CD4-positive, alpha-beta memory T cell (primary cell): ENCODE results near the gene ARHGDIB. TPM values are rescaled to one million over a fixed set of nuclear protein-coding genes. Genes with fewer than 3 reads are reported as not detected.

ENCODE experiments used
- CTCF ChIA-PET: fragments of 350-600 bp; sonication (Branson Sonifier 250); formaldehyde crosslinking; loops from one replicate; lab custom pipeline; 2021; ENCODE audit warnings: inconsistent platforms; ENCODE audit not compliant: partially characterized antibody; lab: Charles Lee
- POLR2A ChIA-PET: fragments of 350-600 bp; sonication (Branson Sonifier 250); formaldehyde crosslinking; loops from one replicate; lab custom pipeline; 2021; ENCODE audit not compliant: partially characterized antibody; lab: Charles Lee
- DNase-seq, 5 donors: peaks; one replicate each; pipeline versions ENCODE4 v3.0.0 to v3.0.0-alpha.2; 2020 to 2022; ENCODE audit warnings: mixed read lengths in 1 of 5
- H3K27ac ChIP-seq: one replicate; pipeline ENCODE4 v1.7.0; 2013; ENCODE audit warnings: low read depth, low read length
- H3K27me3 ChIP-seq: 2 replicates; pipeline ENCODE4 v1.7.0; 2013; ENCODE audit warnings: mild to moderate bottlenecking, low read length, moderate library complexity; ENCODE audit not compliant: insufficient read depth
- H3K36me3 ChIP-seq: 2 replicates; pipeline ENCODE4 v1.7.0; 2013; ENCODE audit warnings: mild to moderate bottlenecking, low read length, moderate library complexity; ENCODE audit not compliant: insufficient read depth
- H3K4me1 ChIP-seq: 2 replicates; pipeline ENCODE4 v1.7.0; 2013; ENCODE audit warnings: mild to moderate bottlenecking, low read length, moderate library complexity; ENCODE audit not compliant: insufficient read depth
- H3K4me3 ChIP-seq, 2 donors: one replicate each; pipeline ENCODE4 v1.7.0; 2013; ENCODE audit warnings: low read length in 2 of 2, mild to moderate bottlenecking in 1 of 2
- H3K9me3 ChIP-seq, 2 donors: one replicate each; pipeline ENCODE4 v1.7.0; 2013; ENCODE audit warnings: low read length in 2 of 2, control low read depth in 1 of 2; ENCODE audit not compliant: control insufficient read depth in 1 of 2
- H3K27ac Mint-ChIP-seq, 7 donors: one replicate each; pipeline ENCODE4 v1.8.0; 2020 to 2021; ENCODE audit warnings: mixed read lengths in 7 of 7, mild to moderate bottlenecking in 6 of 7, inconsistent platforms in 3 of 7, moderate library complexity in 3 of 7
- H3K27me3 Mint-ChIP-seq, 2 donors: one replicate each; pipeline ENCODE4 v1.8.0; 2020 to 2021; ENCODE audit warnings: mixed read lengths in 2 of 2
- H3K36me3 Mint-ChIP-seq, 2 donors: one replicate each; pipeline ENCODE4 v1.8.0; 2020 to 2021; ENCODE audit warnings: mixed read lengths in 2 of 2, inconsistent platforms in 1 of 2, mild to moderate bottlenecking in 1 of 2
- H3K4me1 Mint-ChIP-seq, 4 donors: one replicate each; pipeline ENCODE4 v1.8.0; 2020 to 2021; ENCODE audit warnings: mixed read lengths in 4 of 4, mild to moderate bottlenecking in 1 of 4
- H3K4me3 Mint-ChIP-seq, 8 donors: one replicate each; pipeline ENCODE4 v1.8.0; 2020 to 2021; ENCODE audit warnings: mixed read lengths in 8 of 8, mild to moderate bottlenecking in 7 of 8, moderate library complexity in 6 of 8, inconsistent platforms in 3 of 8
- H3K9me3 Mint-ChIP-seq, 8 donors: one replicate each; pipeline ENCODE4 v1.8.0; 2020 to 2021; ENCODE audit warnings: mixed read lengths in 8 of 8, mild to moderate bottlenecking in 5 of 8, inconsistent platforms in 3 of 8, moderate library complexity in 1 of 8
- intact Hi-C: fragments of 100-400 bp; cut with micrococcal nuclease; formaldehyde crosslinking; loops from one replicate; pipeline ENCODE4 v1.15.1; 2023
- polyA plus RNA-seq, 2 donors: library from polyadenylated mRNA; unstranded; fragments of 300-500 nt; fragmentation: Illumina TruSeq; gene quantifications; one replicate each; pipeline ENCODE4 v1.2.3, GENCODE V29; 2021
- total RNA-seq, 2 experiments: library from RNA; stranded (reverse); gene quantifications; one replicate each; pipeline ENCODE4 v1.2.3, GENCODE V29; 2021

Gene ARHGDIB
- total and polyA plus RNA-seq, 4 experiments from 2014 or later = 717 to 4,406 (median 1,865) TPM

GRCh38 chr12:14892726-14893505 is 68.5 kb downstream of the ARHGDIB start:
- ChIA-PET CTCF (interaction anchor here (1.1 to 1.6 kb wide), 3 partner anchors 10 to 44 kb away, joined by 3 to 4 read pairs (median 4); no protein-coding TSS in a partner anchor), POLR2A (no interaction called here)
- no peaks in the 10 kb centered on the region for H3K36me3 Mint-ChIP-seq
- H3K27me3 ChIP-seq = no peaks in the 10 kb centered on the region
- no peaks in the 10 kb centered on the region for H3K9me3 Mint-ChIP-seq
- no peak for DNase-seq
- no peak overlapping the region for H3K4me3 ChIP-seq
- H3K36me3 ChIP-seq = no peaks in the 10 kb centered on the region
- intact Hi-C loops = no loop called here
- no peak overlapping the region for H3K27ac ChIP-seq
- peaks cover 0 to 3% of the 10 kb centered on the region in 2 donors for H3K27me3 Mint-ChIP-seq
- H3K27ac Mint-ChIP-seq = no peak overlapping the region
- H3K9me3 ChIP-seq = no peaks in the 10 kb centered on the region
- H3K4me1 Mint-ChIP-seq = no peaks in the 10 kb centered on the region
- H3K4me1 ChIP-seq = no peaks in the 10 kb centered on the region
- H3K4me3 Mint-ChIP-seq = no peak overlapping the region

Other genes with a start within 250 kb of the ARHGDIB start
- gene WBP11, start 158.1 kb downstream of the ARHGDIB start, total RNA-seq = 10 to 100 TPM; 83.7 to 83.8 TPM
- gene WBP11, start 158.1 kb downstream of the ARHGDIB start, polyA plus RNA-seq = 10 to 100 TPM; 45.8 to 78.0 TPM
- gene C12orf60, start 157.9 kb downstream of the ARHGDIB start, total RNA-seq = 1 to 10 TPM; 1.3 to 1.4 TPM
- 1 to 10 TPM in 1 of 2 donors, under 1 TPM in 1; 0.45 to 2.0 TPM for gene C12orf60, start 157.9 kb downstream of the ARHGDIB start, polyA plus RNA-seq
- not detected for gene SMCO3, start 147.4 kb downstream of the ARHGDIB start, total RNA-seq
- gene SMCO3, start 147.4 kb downstream of the ARHGDIB start, polyA plus RNA-seq = under 1 TPM; 0.08 to 0.31 TPM
- gene ART4, start 118.1 kb downstream of the ARHGDIB start, total RNA-seq = not detected
- gene ART4, start 118.1 kb downstream of the ARHGDIB start, polyA plus RNA-seq = not detected
- gene MGP, start 75.7 kb downstream of the ARHGDIB start, total RNA-seq = under 1 TPM in 1 of 2 experiments, not detected in 1; 0.49 TPM
- gene MGP, start 75.7 kb downstream of the ARHGDIB start, polyA plus RNA-seq = not detected
- 10 to 100 TPM in 1 of 2 experiments, 1 to 10 TPM in 1; 9.3 to 11.5 TPM for gene ERP27, start 23.1 kb downstream of the ARHGDIB start, total RNA-seq
- gene ERP27, start 23.1 kb downstream of the ARHGDIB start, polyA plus RNA-seq = 1 to 10 TPM; 3.4 to 4.5 TPM
- not detected for gene PDE6H, start 11.4 kb upstream of the ARHGDIB start, total RNA-seq
- not detected for gene PDE6H, start 11.4 kb upstream of the ARHGDIB start, polyA plus RNA-seq